Germinal center (tissue), 1 donor: ENCODE measurements around the gene VSTM2B.
"Not testable (repeated sequence)": the region's sequence is repeated elsewhere in the genome, so short reads cannot be mapped to it uniquely, and the experiment has no call there.

Experiments
- DNase-seq: peaks from one replicate; pipeline ENCODE4 v3.0.0; 2012; ENCODE audit warnings: mixed read lengths, low spot score

The VSTM2B gene

GRCh38 chr19:29530540-29531457 lies 5.0 kb downstream of the VSTM2B start:
- no peak for DNase-seq

- no peak for DNase-seq
Observed at GRCh38 chr19:29531458-29532025, 5.7 kb downstream of the VSTM2B start.

GRCh38 chr19:29532097-29532496 lies 6.3 kb downstream of the VSTM2B start:
- DNase-seq = no peak

- no peak for DNase-seq
Observed at GRCh38 chr19:29532956-29533355, 7.2 kb downstream of the VSTM2B start.

- no peak for DNase-seq
Observed at GRCh38 chr19:29533578-29534544, 8.1 kb downstream of the VSTM2B start.

- no peak for DNase-seq
Observed at GRCh38 chr19:29535214-29535831, 9.5 kb downstream of the VSTM2B start.

GRCh38 chr19:29535984-29536508 lies 10.3 kb downstream of the VSTM2B start:
- no peak for DNase-seq

- DNase-seq = no peak
Observed at GRCh38 chr19:29537181-29537580, 11.4 kb downstream of the VSTM2B start.

- DNase-seq = no peak
Observed at GRCh38 chr19:29537601-29538000, 11.8 kb downstream of the VSTM2B start.

GRCh38 chr19:29538146-29538545 lies 12.4 kb downstream of the VSTM2B start:
- DNase-seq = no peak

GRCh38 chr19:29538651-29539050 lies 12.9 kb downstream of the VSTM2B start:
- DNase-seq = no peak

- no peak for DNase-seq
Observed at GRCh38 chr19:29539131-29539530, 13.3 kb downstream of the VSTM2B start.

- DNase-seq = no peak
Observed at GRCh38 chr19:29539670-29540069, 13.9 kb downstream of the VSTM2B start.

GRCh38 chr19:29540114-29540513 lies 14.3 kb downstream of the VSTM2B start:
- no peak for DNase-seq

- no peak for DNase-seq
Observed at GRCh38 chr19:29541473-29542253, 15.9 kb downstream of the VSTM2B start.

- DNase-seq = no peak
Observed at GRCh38 chr19:29542327-29542726, 16.5 kb downstream of the VSTM2B start.

GRCh38 chr19:29542776-29543175 lies 17.0 kb downstream of the VSTM2B start:
- DNase-seq = no peak

GRCh38 chr19:29543381-29543780 lies 17.6 kb downstream of the VSTM2B start:
- no peak for DNase-seq

GRCh38 chr19:29544656-29545360 lies 19.0 kb downstream of the VSTM2B start:
- DNase-seq = no peak

- not testable (repeated sequence) for DNase-seq
Observed at GRCh38 chr19:29545447-29545846, 19.7 kb downstream of the VSTM2B start.
